CD1c-positive myeloid dendritic cell (primary cell): ENCODE measurements around the gene MYO1D.
A peak's percentile ranks its signal among the peaks of the same experiment; 100 is the strongest.
"Not testable (repeated sequence)": the region's sequence is repeated elsewhere in the genome, so short reads cannot be mapped to it uniquely, and the experiment has no call there.

Source experiments
- DNase-seq: peaks from one replicate; pipeline ENCODE4 v3.0.0-alpha.2; 2016; ENCODE audit errors: extremely low spot score

MYO1D gene

GRCh38 chr17:32461498-32461852, 415.4 kb downstream of the MYO1D start:
- no peak for DNase-seq

GRCh38 chr17:32460054-32460453, 416.9 kb downstream of the MYO1D start:
- no peak for DNase-seq

- no peak for DNase-seq
Observed at GRCh38 chr17:32458371-32458770, 418.6 kb downstream of the MYO1D start.

GRCh38 chr17:32453370-32453769, 423.6 kb downstream of the MYO1D start:
- no peak for DNase-seq

GRCh38 chr17:32452281-32452680, 424.6 kb downstream of the MYO1D start:
- DNase-seq: no peak

GRCh38 chr17:32451879-32452278, 425.0 kb downstream of the MYO1D start:
- DNase-seq: no peak

GRCh38 chr17:32450379-32450778, 426.5 kb downstream of the MYO1D start:
- DNase-seq: not testable (repeated sequence)

- no peak for DNase-seq
Observed at GRCh38 chr17:32449963-32450362, 427.0 kb downstream of the MYO1D start.

- DNase-seq: no peak
Observed at GRCh38 chr17:32446949-32447348, 430.0 kb downstream of the MYO1D start.

GRCh38 chr17:32445971-32446370, 431.0 kb downstream of the MYO1D start:
- DNase-seq: peak; percentile 44

- no peak for DNase-seq
Observed at GRCh38 chr17:32445497-32445896, 431.4 kb downstream of the MYO1D start.

- DNase-seq: peak; percentile 37
Observed at GRCh38 chr17:32445074-32445415, 431.9 kb downstream of the MYO1D start.

GRCh38 chr17:32444301-32445073, 432.4 kb downstream of the MYO1D start, which contains the start of gene PSMD11:
PSMD11 (plus strand) TSS chr17:32444510; CDS start chr17:32444524, 14 bp downstream.
- DNase-seq: peak; percentile 98

GRCh38 chr17:32443827-32444300, 433.1 kb downstream of the MYO1D start:
- DNase-seq: no peak
